SK-N-SH (cell line): Measurements from ENCODE around the gene TACC2. TPM values are rescaled to one million over a fixed set of nuclear protein-coding genes. Genes with fewer than 3 reads are reported as not detected.

ENCODE experiments used
- CTCF ChIA-PET: fragments of 300-600, 350-600 bp; formaldehyde crosslinking; extraction: SDS; loops from one replicate; lab custom pipeline; 2021; lab: Yijun Ruan, JAX
- POLR2A ChIA-PET: fragments of 350-600 bp; sonication (Branson Sonifier 250); formaldehyde crosslinking; extraction: SDS; loops from one replicate; lab custom pipeline; 2020; ENCODE audit warnings: antibody characterized with exemption, inconsistent platforms; lab: Yijun Ruan, JAX
- DNase-seq: peaks from one replicate; pipeline ENCODE4 v3.0.0; 2012
- H2AFZ ChIP-seq: fragments of 200-600 bp; sonication (generic); 2 replicates; pipeline ENCODE4 v1.8.1; 2016; ENCODE audit warnings: antibody characterized with exemption, mild to moderate bottlenecking, low read depth
- H3F3A ChIP-seq: fragments of 200-600 bp; sonication (generic); replicated peaks from 2 replicates; pipeline ENCODE3; 2016; ENCODE audit warnings: antibody characterized with exemption, mild to moderate bottlenecking; ENCODE audit not compliant: insufficient read depth
- H3K27ac ChIP-seq, 2 experiments: fragments of 200-500 bp in 1 of 2; fragments of 200-600 bp in 1 of 2; sonication (Bioruptor generic) in 1 of 2; sonication (generic), shearing (Covaris generic) in 1 of 2; 2 replicates each; pipeline versions ENCODE4 v1.5.1 to v1.6.1; 2014 to 2016; ENCODE audit warnings: low read depth in 2 of 2, inconsistent platforms in 1 of 2, low read length in 1 of 2, mild to moderate bottlenecking in 1 of 2, mixed read lengths in 1 of 2
- H3K27me3 ChIP-seq: fragments of 200-600 bp; sonication (generic), shearing (Covaris generic); 2 replicates; pipeline ENCODE4 v1.6.1; 2016; ENCODE audit warnings: mixed run types; ENCODE audit not compliant: insufficient read depth
- H3K36me3 ChIP-seq, 2 experiments: fragments of 200-500 bp in 1 of 2; fragments of 200-600 bp in 1 of 2; sonication (Bioruptor generic) in 1 of 2; sonication (generic) in 1 of 2; replicated peaks in 1 of 2; 2 replicates each; pipeline versions ENCODE3 to v1.5.1; 2014 to 2016; ENCODE audit warnings: low read length in 1 of 2, mild to moderate bottlenecking in 1 of 2; ENCODE audit not compliant: insufficient read depth in 2 of 2, control insufficient read depth in 1 of 2
- H3K4me1 ChIP-seq, 2 experiments: fragments of 200-500 bp in 1 of 2; fragments of 200-600 bp in 1 of 2; sonication (Bioruptor generic) in 1 of 2; sonication (generic), shearing (Covaris generic) in 1 of 2; 2 replicates each; pipeline versions ENCODE4 v1.5.1 to v1.6.1; 2014 to 2016; ENCODE audit warnings: low read depth in 1 of 2, low read length in 1 of 2, mixed run types in 1 of 2; ENCODE audit not compliant: insufficient read depth in 2 of 2, control insufficient read depth in 1 of 2
- H3K4me2 ChIP-seq: fragments of 200-600 bp; sonication (generic), shearing (Covaris generic); 2 replicates; pipeline ENCODE4 v1.6.1; 2017; ENCODE audit warnings: mixed run types
- H3K4me3 ChIP-seq, 2 experiments: fragments of 200-500 bp in 1 of 2; fragments of 200-600 bp in 1 of 2; sonication (Bioruptor generic) in 1 of 2; sonication (generic), shearing (Covaris generic) in 1 of 2; 2 replicates each; pipeline versions ENCODE4 v1.5.1 to v1.8.1; 2014 to 2016; ENCODE audit warnings: low read depth in 2 of 2, inconsistent platforms in 1 of 2, low read length in 1 of 2, mild to moderate bottlenecking in 1 of 2, mixed read lengths in 1 of 2, moderate library complexity in 1 of 2
- H3K79me2 ChIP-seq: fragments of 200-600 bp; sonication (generic); 2 replicates; pipeline ENCODE4 v1.8.1; 2017; ENCODE audit warnings: mild to moderate bottlenecking; ENCODE audit not compliant: insufficient read depth
- H3K9ac ChIP-seq: fragments of 200-600 bp; sonication (generic); 2 replicates; pipeline ENCODE4 v1.6.1; 2017; ENCODE audit warnings: mixed run types
- H3K9me2 ChIP-seq: fragments of 200-600 bp; sonication (generic); 2 replicates; pipeline ENCODE4 v1.6.1; 2017; ENCODE audit warnings: mixed run types
- H3K9me3 ChIP-seq: fragments of 200-600 bp; sonication (generic); 2 replicates; pipeline ENCODE4 v1.6.1; 2017; ENCODE audit warnings: mixed run types, mild to moderate bottlenecking, moderate library complexity
- H4K20me1 ChIP-seq: fragments of 200-600 bp; sonication (generic); 2 replicates; pipeline ENCODE4 v1.6.1; 2017; ENCODE audit warnings: mild to moderate bottlenecking, mixed run types; ENCODE audit not compliant: insufficient read depth
- CHD2 ChIP-seq: fragments of 150-350 bp; IDR thresholded peaks from 2 replicates; pipeline ENCODE4 v1.6.1; 2018; ENCODE audit warnings: low read length; ENCODE audit not compliant: partially characterized antibody
- EP300 ChIP-seq, 2 experiments: IDR thresholded peaks; 2 replicates each; pipeline versions ENCODE4 v1.4.0 to v1.6.1; 2012; ENCODE audit warnings: borderline replicate concordance in 1 of 2, low read depth in 1 of 2, low read length in 1 of 2
- FOSL2 ChIP-seq: IDR thresholded peaks from 2 replicates; pipeline ENCODE4 v1.4.0; 2012; ENCODE audit warnings: low read depth, mild to moderate bottlenecking, moderate library complexity, borderline replicate concordance
- FOXJ3 ChIP-seq: sonication (generic); formaldehyde crosslinking; IDR thresholded peaks from 2 replicates; pipeline ENCODE4 v1.5.1; 2020; ENCODE audit warnings: mild to moderate bottlenecking, missing genetic modification reagents
- FOXM1 ChIP-seq: IDR thresholded peaks from 2 replicates; pipeline ENCODE4 v1.4.0; 2012; ENCODE audit warnings: low read depth, mild to moderate bottlenecking
- GABPA ChIP-seq: IDR thresholded peaks from 2 replicates; pipeline ENCODE4 v1.4.0; 2012; ENCODE audit warnings: low read depth, mild to moderate bottlenecking
- GATA2 ChIP-seq: sonication (generic); formaldehyde crosslinking; IDR thresholded peaks from 2 replicates; pipeline ENCODE4 v1.5.0; 2020; ENCODE audit warnings: mild to moderate bottlenecking, missing genetic modification reagents
- JUND ChIP-seq: IDR thresholded peaks from 2 replicates; pipeline ENCODE4 v1.4.0; 2012
- MEF2A ChIP-seq: IDR thresholded peaks from 2 replicates; pipeline ENCODE4 v1.4.0; 2012; ENCODE audit warnings: low read depth, borderline replicate concordance
- NFIC ChIP-seq: IDR thresholded peaks from 2 replicates; pipeline ENCODE4 v1.4.0; 2012; ENCODE audit warnings: borderline replicate concordance
- NRF1 ChIP-seq: IDR thresholded peaks from 2 replicates; pipeline ENCODE4 v1.6.1; 2012; ENCODE audit warnings: low read depth, mild to moderate bottlenecking, low read length
- RAD21 ChIP-seq: IDR thresholded peaks from 2 replicates; pipeline ENCODE4 v1.6.1; 2012; ENCODE audit warnings: mild to moderate bottlenecking, low read length
- SIN3A ChIP-seq: IDR thresholded peaks from 2 replicates; pipeline ENCODE4 v1.6.1; 2012; ENCODE audit warnings: low read depth, mild to moderate bottlenecking, low read length, moderate library complexity, borderline replicate concordance
- TAF1 ChIP-seq: IDR thresholded peaks from 2 replicates; pipeline ENCODE4 v1.6.1; 2012; ENCODE audit warnings: low read depth, mild to moderate bottlenecking, low read length, moderate library complexity, borderline replicate concordance
- TCF12 ChIP-seq: IDR thresholded peaks from 2 replicates; pipeline ENCODE4 v1.4.0; 2012
- TEAD4 ChIP-seq: IDR thresholded peaks from 2 replicates; pipeline ENCODE4 v1.4.0; 2012; ENCODE audit warnings: mild to moderate bottlenecking, borderline replicate concordance; ENCODE audit not compliant: insufficient read depth
- YY1 ChIP-seq: IDR thresholded peaks from 2 replicates; pipeline ENCODE4 v1.4.0; 2012; ENCODE audit warnings: low read depth, mild to moderate bottlenecking
- whole genome bisulfite sequencing: methylation state at CpG from one replicate; pipeline ENCODE4 v1.1.6; 2017; ENCODE audit warnings: low lambda C conversion rate; 5-methylcytosine and 5-hydroxymethylcytosine counted together
- polyA plus RNA-seq, 3 experiments: library from polyadenylated mRNA; depleted of rRNA; stranded (reverse); fragments of >200 nt; gene quantifications; 2 replicates each; pipeline ENCODE4 v1.2.3, GENCODE V29; 2012
- TF ChIP-seq, protein P1 (sequence below): IDR thresholded peaks from 2 replicates; pipeline ENCODE4; 2012
- TF ChIP-seq, protein P2 (sequence below): fragments of 150-350 bp; IDR thresholded peaks from 2 replicates; pipeline ENCODE4 v1.6.1; 2016; ENCODE audit warnings: mild to moderate bottlenecking, low read depth, low read length

The TACC2 gene
- polyA plus RNA-seq, 1 of the 3 experiments (the other 2 are of a cell fraction) = 8.8 TPM

GRCh38 chr10:122052701-122053100 is 63.7 kb downstream of the TACC2 start:
- 85% methylated on average over 6 of the region's 6 CpGs for WGBS
- TF ChIP-seq NFIC (no peak), FOXJ3 (no peak), SIN3A (no peak)
- TF ChIP-seq, protein P1, sequence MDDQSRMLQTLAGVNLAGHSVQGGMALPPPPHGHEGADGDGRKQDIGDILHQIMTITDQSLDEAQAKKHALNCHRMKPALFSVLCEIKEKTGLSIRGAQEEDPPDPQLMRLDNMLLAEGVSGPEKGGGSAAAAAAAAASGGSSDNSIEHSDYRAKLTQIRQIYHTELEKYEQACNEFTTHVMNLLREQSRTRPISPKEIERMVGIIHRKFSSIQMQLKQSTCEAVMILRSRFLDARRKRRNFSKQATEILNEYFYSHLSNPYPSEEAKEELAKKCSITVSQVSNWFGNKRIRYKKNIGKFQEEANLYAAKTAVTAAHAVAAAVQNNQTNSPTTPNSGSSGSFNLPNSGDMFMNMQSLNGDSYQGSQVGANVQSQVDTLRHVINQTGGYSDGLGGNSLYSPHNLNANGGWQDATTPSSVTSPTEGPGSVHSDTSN = peak; percentile 50; the same call in 1 of the 2 replicates
- TF ChIP-seq, protein P2, sequence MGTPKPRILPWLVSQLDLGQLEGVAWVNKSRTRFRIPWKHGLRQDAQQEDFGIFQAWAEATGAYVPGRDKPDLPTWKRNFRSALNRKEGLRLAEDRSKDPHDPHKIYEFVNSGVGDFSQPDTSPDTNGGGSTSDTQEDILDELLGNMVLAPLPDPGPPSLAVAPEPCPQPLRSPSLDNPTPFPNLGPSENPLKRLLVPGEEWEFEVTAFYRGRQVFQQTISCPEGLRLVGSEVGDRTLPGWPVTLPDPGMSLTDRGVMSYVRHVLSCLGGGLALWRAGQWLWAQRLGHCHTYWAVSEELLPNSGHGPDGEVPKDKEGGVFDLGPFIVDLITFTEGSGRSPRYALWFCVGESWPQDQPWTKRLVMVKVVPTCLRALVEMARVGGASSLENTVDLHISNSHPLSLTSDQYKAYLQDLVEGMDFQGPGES = no peak
- Histone ChIP-seq H3K4me1 (no peaks in the 10 kb centered on the region), H2AFZ (no peak overlapping the region), H3K79me2 (no peaks in the 10 kb centered on the region), H3K4me3 (no peak overlapping the region), H4K20me1 (no peaks in the 10 kb centered on the region), H3K9me2 (no peaks in the 10 kb centered on the region), H3K27ac (no peak overlapping the region), H3K36me3 (no peaks in the 10 kb centered on the region), H3K4me2 (no peak overlapping the region), H3F3A (no peaks in the 10 kb centered on the region), H3K9ac (no peak overlapping the region), H3K27me3 (no peaks in the 10 kb centered on the region), H3K9me3 (no peaks in the 10 kb centered on the region)
- no peak for DNase-seq
- ChIA-PET POLR2A (no interaction called here), CTCF (interaction anchor here (0.9 to 2.0 kb wide), 2 partner anchors 12 to 152 kb away, joined by 4 to 5 read pairs; no protein-coding TSS in a partner anchor)

DNA sequence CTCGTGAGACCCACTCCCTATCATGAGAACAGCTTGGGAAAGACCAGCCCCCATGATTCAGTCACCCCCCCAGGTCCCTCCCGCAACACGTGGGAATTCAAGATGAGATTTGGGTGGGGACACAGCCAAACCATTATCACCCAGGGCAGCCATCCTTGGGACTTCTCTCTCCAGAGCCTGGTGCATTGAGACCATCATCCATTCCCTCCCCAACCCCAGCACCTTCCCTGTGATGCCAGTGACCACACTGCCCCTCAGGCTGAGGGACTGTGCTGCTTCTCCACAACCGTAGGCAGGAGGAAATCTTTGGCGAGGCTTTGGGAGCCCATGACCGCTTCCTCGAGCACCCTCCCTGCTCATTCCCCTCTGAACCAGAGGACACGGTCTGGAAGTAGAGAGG is 64.4 kb downstream of the TACC2 start:
- Histone ChIP-seq H3K9ac (no peak overlapping the region), H3K4me3 (no peak overlapping the region), H3K9me3 (no peaks in the 10 kb centered on the region), H3K9me2 (no peaks in the 10 kb centered on the region), H3K4me2 (no peak overlapping the region), H2AFZ (no peak overlapping the region), H3K79me2 (no peaks in the 10 kb centered on the region), H3K36me3 (no peaks in the 10 kb centered on the region), H3K27ac (no peak overlapping the region), H3F3A (no peaks in the 10 kb centered on the region), H3K27me3 (no peaks in the 10 kb centered on the region), H4K20me1 (no peaks in the 10 kb centered on the region), H3K4me1 (no peaks in the 10 kb centered on the region)
- CTCF ChIA-PET = no interaction called here
- DNase-seq = no peak
- POLR2A ChIA-PET = no interaction called here
- WGBS = 71% methylated on average over 8 of the region's 8 CpGs
- TF ChIP-seq TAF1 (no peak), RAD21 (no peak), EP300 (IDR thresholded peaks at IDR 0.05; ENCODE audit: borderline replicate concordance in 1 of 2, low read depth in 1 of 2, low read length in 1 of 2) (no peak), FOSL2 (no peak), CHD2 (no peak), GABPA (no peak), JUND (no peak), TEAD4 (no peak), SIN3A (no peak), MEF2A (no peak), GATA2 (CRISPR knock-in tag) (no peak), NRF1 (no peak), YY1 (no peak), TCF12 (no peak), FOXM1 (no peak), NFIC (no peak)
- TF ChIP-seq, protein P1 = no peak
- TF ChIP-seq, protein P2 = no peak
